K562 (cell line): Measurements from ENCODE around the gene NAXE. TPM values are rescaled to one million over a fixed set of nuclear protein-coding genes. Genes with fewer than 3 reads are reported as not detected.
A peak's percentile ranks its signal among the peaks of the same experiment; 100 is the strongest.

Experiments
- CTBP1 ChIP-seq: fragments of 450-650 bp; IDR thresholded peaks from 2 replicates; pipeline ENCODE4 v1.6.1; 2016; ENCODE audit warnings: borderline replicate concordance
- ELF2 ChIP-seq: fragments of 250-450 bp; sonication (Bioruptor Pico); IDR thresholded peaks from 2 replicates; pipeline ENCODE4 v1.5.0; 2021; ENCODE audit warnings: mild to moderate bottlenecking
- FOXP1 ChIP-seq: sonication (generic); formaldehyde crosslinking; IDR thresholded peaks from 2 replicates; pipeline ENCODE4 v1.8.0; 2022; ENCODE audit warnings: mild to moderate bottlenecking, missing genetic modification reagents
- HEY1 ChIP-seq: fragments of 250-450 bp; sonication (Bioruptor Pico); IDR thresholded peaks from 2 replicates; pipeline ENCODE4 v1.5.0; 2020; ENCODE audit warnings: mild to moderate bottlenecking, moderate library complexity, borderline replicate concordance
- HLTF ChIP-seq: fragments of 450-650 bp; IDR thresholded peaks from 2 replicates; pipeline ENCODE4 v1.6.1; 2016
- ILF3 ChIP-seq: fragments of 450-650 bp; IDR thresholded peaks from 2 replicates; pipeline ENCODE4 v1.6.1; 2018; ENCODE audit warnings: antibody characterized with exemption, mild to moderate bottlenecking, moderate library complexity, borderline replicate concordance
- JUNB ChIP-seq: fragments of 450-650 bp; formaldehyde crosslinking; conservative IDR thresholded peaks from 2 replicates; pipeline ENCODE4 v1.4.0; 2020; ENCODE audit warnings: mild to moderate bottlenecking
- KDM2B ChIP-seq: fragments of 250-450 bp; sonication (Bioruptor Pico); IDR thresholded peaks from 2 replicates; pipeline ENCODE4 v1.8.0; 2021; ENCODE audit warnings: mild to moderate bottlenecking, moderate library complexity
- NFRKB ChIP-seq: fragments of 450-650 bp; IDR thresholded peaks from 2 replicates; pipeline ENCODE4 v1.6.1; 2016; ENCODE audit warnings: low read depth
- PHB2 ChIP-seq: fragments of 450-650 bp; IDR thresholded peaks from 2 replicates; pipeline ENCODE4 v1.6.1; 2017; ENCODE audit warnings: low read depth
- SAP30 ChIP-seq: fragments of 200-600 bp; sonication (generic); IDR thresholded peaks from 2 replicates; pipeline ENCODE4 v1.6.1; 2012; ENCODE audit warnings: borderline replicate concordance, low read depth, mild to moderate bottlenecking, moderate library complexity, low read length, control low read depth, inconsistent platforms; ENCODE audit not compliant: insufficient read depth, poor library complexity, severe bottlenecking
- SPI1 ChIP-seq: IDR thresholded peaks from 2 replicates; pipeline ENCODE4 v1.6.1; 2011; ENCODE audit warnings: low read depth, low read length, control low read depth, borderline replicate concordance
- SRF ChIP-seq, 2 experiments: fragments of 250-450, 450-650 bp in 1 of 2; sonication (Bioruptor Pico) in 1 of 2; sonication (generic) in 1 of 2; formaldehyde crosslinking; IDR thresholded peaks; 2 replicates each; pipeline versions ENCODE4 v1.5.0 to v1.5.1; 2020 to 2022; ENCODE audit warnings: mild to moderate bottlenecking in 1 of 2, missing genetic modification reagents in 1 of 2
- STAT5B ChIP-seq: fragments of 250-450 bp; sonication (Bioruptor Pico); IDR thresholded peaks from 2 replicates; pipeline ENCODE4 v1.8.0; 2021; ENCODE audit warnings: mild to moderate bottlenecking, inconsistent platforms
- ZFPM2 ChIP-seq: fragments of 250-450 bp; sonication (Bioruptor Pico); IDR thresholded peaks from 2 replicates; pipeline ENCODE4 v1.5.1; 2022; ENCODE audit warnings: mild to moderate bottlenecking
- ZNF121 ChIP-seq: sonication (generic); formaldehyde crosslinking; conservative IDR thresholded peaks from 2 replicates; pipeline ENCODE4 v1.8.0; 2022; ENCODE audit warnings: missing genetic modification reagents
- polyA plus RNA-seq, 8 experiments: library from polyadenylated mRNA; depleted of rRNA in 4 of 8; stranded (reverse) in 5 of 8; unstranded in 3 of 8; fragments of >200 nt; fragmentation: Nextera tagmentation in 2 of 8; fragmentation: Illumina TruSeq in 1 of 8; extraction: Ambion mirVana in 2 of 8; extraction: Trizol in 1 of 8; gene quantifications; 2 replicates each; pipeline versions ENCODE4 v1.2.1 to v1.2.3, GENCODE V29; 2011 to 2014; ENCODE audit warnings: inconsistent platforms in 1 of 8, missing spikeins in 1 of 8
- total RNA-seq, 7 experiments: library from RNA; depleted of rRNA in 6 of 7; stranded (reverse); fragments of >200 nt in 6 of 7; fragmentation: Illumina TruSeq in 2 of 7; extraction: Trizol in 2 of 7; gene quantifications; 2 replicates each; pipeline versions ENCODE4 v1.2.1 to v1.2.3, GENCODE V29; 2011 to 2021; ENCODE audit warnings: low replicate concordance in 1 of 7
- TF ChIP-seq, protein P1 (sequence below): IDR thresholded peaks from 2 replicates; pipeline ENCODE4 v1.6.1; 2016; ENCODE audit warnings: missing genetic modification characterization, missing compliant biosample characterization
- TF ChIP-seq, protein P2 (sequence below): sonication (generic); formaldehyde crosslinking; IDR thresholded peaks from 2 replicates; pipeline ENCODE4 v1.8.0; 2023; ENCODE audit warnings: mild to moderate bottlenecking, missing genetic modification reagents
- TF ChIP-seq, protein P3 (sequence below): fragments of 450-650 bp; formaldehyde crosslinking; IDR thresholded peaks from 2 replicates; pipeline ENCODE4 v1.4.0; 2022; ENCODE audit warnings: mild to moderate bottlenecking, moderate library complexity
- TF ChIP-seq, protein P4 (sequence below): fragments of 450-650 bp; IDR thresholded peaks from 2 replicates; pipeline ENCODE4 v1.6.1; 2016; ENCODE audit warnings: antibody characterized with exemption
- TF ChIP-seq, protein P5 (sequence below), 3 experiments: IDR thresholded peaks in 2 of 3; conservative IDR thresholded peaks in 1 of 3; 2 replicates each; pipeline ENCODE4 v1.5.1; 2011 to 2012; ENCODE audit warnings: low read length in 3 of 3, mild to moderate bottlenecking in 3 of 3, control low read depth in 2 of 3, improper control_type of control experiment in 1 of 3, inconsistent platforms in 1 of 3, low read depth in 1 of 3, mixed read lengths in 1 of 3, moderate library complexity in 1 of 3; ENCODE audit not compliant: insufficient read depth in 2 of 3

Gene NAXE
- total and polyA plus RNA-seq, 9 of the 15 experiments (the other 6 are each of a cell fraction or from before 2014, with no cell fraction given), result 27.3 to 137 (median 90.0) TPM

- TF ChIP-seq, protein P1, sequence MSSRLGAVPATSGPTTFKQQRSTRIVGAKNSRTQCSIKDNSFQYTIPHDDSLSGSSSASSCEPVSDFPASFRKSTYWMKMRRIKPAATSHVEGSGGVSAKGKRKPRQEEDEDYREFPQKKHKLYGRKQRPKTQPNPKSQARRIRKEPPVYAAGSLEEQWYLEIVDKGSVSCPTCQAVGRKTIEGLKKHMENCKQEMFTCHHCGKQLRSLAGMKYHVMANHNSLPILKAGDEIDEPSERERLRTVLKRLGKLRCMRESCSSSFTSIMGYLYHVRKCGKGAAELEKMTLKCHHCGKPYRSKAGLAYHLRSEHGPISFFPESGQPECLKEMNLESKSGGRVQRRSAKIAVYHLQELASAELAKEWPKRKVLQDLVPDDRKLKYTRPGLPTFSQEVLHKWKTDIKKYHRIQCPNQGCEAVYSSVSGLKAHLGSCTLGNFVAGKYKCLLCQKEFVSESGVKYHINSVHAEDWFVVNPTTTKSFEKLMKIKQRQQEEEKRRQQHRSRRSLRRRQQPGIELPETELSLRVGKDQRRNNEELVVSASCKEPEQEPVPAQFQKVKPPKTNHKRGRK, result peak; percentile 58; the same call in 1 of the 2 replicates
- TF ChIP-seq, protein P2, sequence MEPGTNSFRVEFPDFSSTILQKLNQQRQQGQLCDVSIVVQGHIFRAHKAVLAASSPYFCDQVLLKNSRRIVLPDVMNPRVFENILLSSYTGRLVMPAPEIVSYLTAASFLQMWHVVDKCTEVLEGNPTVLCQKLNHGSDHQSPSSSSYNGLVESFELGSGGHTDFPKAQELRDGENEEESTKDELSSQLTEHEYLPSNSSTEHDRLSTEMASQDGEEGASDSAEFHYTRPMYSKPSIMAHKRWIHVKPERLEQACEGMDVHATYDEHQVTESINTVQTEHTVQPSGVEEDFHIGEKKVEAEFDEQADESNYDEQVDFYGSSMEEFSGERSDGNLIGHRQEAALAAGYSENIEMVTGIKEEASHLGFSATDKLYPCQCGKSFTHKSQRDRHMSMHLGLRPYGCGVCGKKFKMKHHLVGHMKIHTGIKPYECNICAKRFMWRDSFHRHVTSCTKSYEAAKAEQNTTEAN, result no peak
- TF ChIP-seq SRF (CRISPR knock-in tag; IDR thresholded peaks at IDR 0.05) (peak in 1 of 2 experiments; percentile 75; a peak in 2 of 4 replicates), FOXP1 (CRISPR knock-in tag) (no peak), ELF2 (CRISPR knock-in tag) (no peak), ZNF121 (CRISPR knock-in tag) (no peak), ZFPM2 (CRISPR knock-in tag) (no peak), HLTF (peak; percentile 38; the same call in 1 of the 2 replicates), ILF3 (no peak), JUNB (no peak), HEY1 (CRISPR knock-in tag) (no peak), KDM2B (no peak), NFRKB (no peak), PHB2 (no peak), SAP30 (no peak), CTBP1 (peak; percentile 28; the same call in 1 of the 2 replicates), SPI1 (no peak), STAT5B (no peak)
- TF ChIP-seq, protein P3, sequence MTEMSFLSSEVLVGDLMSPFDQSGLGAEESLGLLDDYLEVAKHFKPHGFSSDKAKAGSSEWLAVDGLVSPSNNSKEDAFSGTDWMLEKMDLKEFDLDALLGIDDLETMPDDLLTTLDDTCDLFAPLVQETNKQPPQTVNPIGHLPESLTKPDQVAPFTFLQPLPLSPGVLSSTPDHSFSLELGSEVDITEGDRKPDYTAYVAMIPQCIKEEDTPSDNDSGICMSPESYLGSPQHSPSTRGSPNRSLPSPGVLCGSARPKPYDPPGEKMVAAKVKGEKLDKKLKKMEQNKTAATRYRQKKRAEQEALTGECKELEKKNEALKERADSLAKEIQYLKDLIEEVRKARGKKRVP (CRISPR knock-in tag), result no peak
- TF ChIP-seq, protein P4, sequence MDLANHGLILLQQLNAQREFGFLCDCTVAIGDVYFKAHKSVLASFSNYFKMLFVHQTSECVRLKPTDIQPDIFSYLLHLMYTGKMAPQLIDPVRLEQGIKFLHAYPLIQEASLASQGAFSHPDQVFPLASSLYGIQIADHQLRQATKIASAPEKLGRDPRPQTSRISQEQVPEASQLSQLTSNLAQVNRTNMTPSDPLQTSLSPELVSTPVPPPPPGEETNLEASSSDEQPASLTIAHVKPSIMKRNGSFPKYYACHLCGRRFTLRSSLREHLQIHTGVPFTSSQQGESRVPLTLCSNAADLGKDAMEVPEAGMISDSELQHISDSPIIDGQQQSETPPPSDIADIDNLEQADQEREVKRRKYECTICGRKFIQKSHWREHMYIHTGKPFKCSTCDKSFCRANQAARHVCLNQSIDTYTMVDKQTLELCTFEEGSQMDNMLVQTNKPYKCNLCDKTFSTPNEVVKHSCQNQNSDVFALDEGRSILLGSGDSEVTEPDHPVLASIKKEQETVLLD, result no peak
- TF ChIP-seq, protein P5, sequence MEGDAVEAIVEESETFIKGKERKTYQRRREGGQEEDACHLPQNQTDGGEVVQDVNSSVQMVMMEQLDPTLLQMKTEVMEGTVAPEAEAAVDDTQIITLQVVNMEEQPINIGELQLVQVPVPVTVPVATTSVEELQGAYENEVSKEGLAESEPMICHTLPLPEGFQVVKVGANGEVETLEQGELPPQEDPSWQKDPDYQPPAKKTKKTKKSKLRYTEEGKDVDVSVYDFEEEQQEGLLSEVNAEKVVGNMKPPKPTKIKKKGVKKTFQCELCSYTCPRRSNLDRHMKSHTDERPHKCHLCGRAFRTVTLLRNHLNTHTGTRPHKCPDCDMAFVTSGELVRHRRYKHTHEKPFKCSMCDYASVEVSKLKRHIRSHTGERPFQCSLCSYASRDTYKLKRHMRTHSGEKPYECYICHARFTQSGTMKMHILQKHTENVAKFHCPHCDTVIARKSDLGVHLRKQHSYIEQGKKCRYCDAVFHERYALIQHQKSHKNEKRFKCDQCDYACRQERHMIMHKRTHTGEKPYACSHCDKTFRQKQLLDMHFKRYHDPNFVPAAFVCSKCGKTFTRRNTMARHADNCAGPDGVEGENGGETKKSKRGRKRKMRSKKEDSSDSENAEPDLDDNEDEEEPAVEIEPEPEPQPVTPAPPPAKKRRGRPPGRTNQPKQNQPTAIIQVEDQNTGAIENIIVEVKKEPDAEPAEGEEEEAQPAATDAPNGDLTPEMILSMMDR (IDR thresholded peaks at IDR 0.05 in 2 of 3, conservative IDR thresholded peaks at IDR 0.05 in 1 of 3; ENCODE audit: insufficient read depth in 2 of 3, low read depth in 1 of 3, low read length in 3 of 3), result peak; percentile 65 to 78 (median 78)
These were observed 11.0 kb downstream of the NAXE start (continued) for GRCh38 chr1:156602557-156602993.
